CD4-positive, CD25-positive, alpha-beta regulatory T cell (primary cell): ENCODE data around the gene MAT2A. TPM values are rescaled to one million over a fixed set of nuclear protein-coding genes. Genes with fewer than 3 reads are reported as not detected.

Source experiments
- ATAC-seq, 2 donors: fragments of 150-1000 bp; cut with Tn5 transposase; one replicate each; pipeline ENCODE4 v1.10.0; 2021; ENCODE audit warnings: low read depth in 2 of 2, moderate number of reproducible peaks in 2 of 2, moderate library complexity in 1 of 2
- DNase-seq, 3 donors: peaks; one replicate each; pipeline versions ENCODE4 v3.0.0 to v3.0.0-alpha.2; 2012 to 2022; ENCODE audit warnings: mixed read lengths in 1 of 3
- H3K27ac ChIP-seq: one replicate; pipeline ENCODE4 v1.7.0; 2013; ENCODE audit warnings: mild to moderate bottlenecking, low read length; ENCODE audit not compliant: insufficient read depth, poor library complexity, severe bottlenecking
- H3K27me3 ChIP-seq: one replicate; pipeline ENCODE4 v1.7.0; 2013; ENCODE audit warnings: low read length; ENCODE audit not compliant: control insufficient read depth, insufficient read depth
- H3K36me3 ChIP-seq: one replicate; pipeline ENCODE4 v1.7.0; 2013; ENCODE audit warnings: mild to moderate bottlenecking, low read length, moderate library complexity; ENCODE audit not compliant: control insufficient read depth, insufficient read depth
- H3K4me1 ChIP-seq: 2 replicates; pipeline ENCODE4 v1.7.0; 2013; ENCODE audit warnings: mild to moderate bottlenecking, low read length; ENCODE audit not compliant: insufficient read depth, control insufficient read depth, poor library complexity, severe bottlenecking
- H3K4me3 ChIP-seq: one replicate; pipeline ENCODE4 v1.7.0; 2013; ENCODE audit warnings: low read depth, mild to moderate bottlenecking, low read length, moderate library complexity
- H3K9me3 ChIP-seq, 2 experiments: 1 replicate in 1 of 2; 2 replicates in 1 of 2; pipeline ENCODE4 v1.7.0; 2013; ENCODE audit warnings: low read length in 2 of 2, mild to moderate bottlenecking in 1 of 2, moderate library complexity in 1 of 2; ENCODE audit not compliant: control insufficient read depth in 2 of 2
- H3K27ac Mint-ChIP-seq, 3 donors: one replicate each; pipeline ENCODE4 v1.8.0; 2020 to 2022; ENCODE audit warnings: mild to moderate bottlenecking in 3 of 3, mixed read lengths in 3 of 3, moderate library complexity in 2 of 3
- H3K27me3 Mint-ChIP-seq: one replicate; pipeline ENCODE4 v1.8.0; 2022; ENCODE audit warnings: mild to moderate bottlenecking, mixed read lengths
- H3K36me3 Mint-ChIP-seq: one replicate; pipeline ENCODE4 v1.8.0; 2020; ENCODE audit warnings: mixed read lengths
- H3K4me1 Mint-ChIP-seq, 4 donors: one replicate each; pipeline ENCODE4 v1.8.0; 2020 to 2022; ENCODE audit warnings: mixed read lengths in 4 of 4, mild to moderate bottlenecking in 1 of 4
- H3K4me3 Mint-ChIP-seq, 4 donors: one replicate each; pipeline ENCODE4 v1.8.0; 2020 to 2022; ENCODE audit warnings: mild to moderate bottlenecking in 4 of 4, mixed read lengths in 4 of 4, moderate library complexity in 3 of 4
- H3K9me3 Mint-ChIP-seq, 7 donors: one replicate each; pipeline ENCODE4 v1.8.0; 2020 to 2022; ENCODE audit warnings: mixed read lengths in 7 of 7, mild to moderate bottlenecking in 3 of 7, moderate library complexity in 2 of 7
- polyA plus RNA-seq, 4 donors: library from polyadenylated mRNA; unstranded; fragments of 300-500 nt; fragmentation: Illumina TruSeq; gene quantifications; one replicate each; pipeline ENCODE4 v1.2.3, GENCODE V29; 2021
- total RNA-seq: library from RNA; stranded (reverse); gene quantifications from one replicate; pipeline ENCODE4 v1.2.3, GENCODE V29; 2022

The MAT2A gene
- total and polyA plus RNA-seq, 5 donors from 2014 or later: 82.2 to 141 (median 109) TPM

- Mint-ChIP-seq H3K9me3 (no peaks in the 10 kb centered on the region), H3K27me3 (no peaks in the 10 kb centered on the region), H3K36me3 (peaks cover 34% of the 10 kb centered on the region), H3K27ac (no peak overlapping the region), H3K4me1 (peaks cover 3 to 28% (median 19%) of the 10 kb centered on the region in 4 donors), H3K4me3 (no peak overlapping the region)
- H3K27ac ChIP-seq: no peak overlapping the region
- H3K27me3 ChIP-seq: no peaks in the 10 kb centered on the region
- ATAC-seq (no peak), DNase-seq (no peak)
- H3K4me3 ChIP-seq: no peak overlapping the region
- H3K4me1 ChIP-seq: peaks cover 9% of the 10 kb centered on the region
- no peaks in the 10 kb centered on the region for H3K9me3 ChIP-seq
- H3K36me3 ChIP-seq: peaks cover 65% of the 10 kb centered on the region
These were observed 6.8 kb downstream of the MAT2A start for GRCh38 chr2:85545780-85546240.

GRCh38 chr2:85547089-85547858 is 8.3 kb downstream of the MAT2A start:
- ATAC-seq: no peak
- no peak for DNase-seq
- Mint-ChIP-seq H3K27ac (peak overlapping the region in 1 of 3 donors; percentile 32), H3K4me1 (peaks cover 0 to 17% (median 12%) of the 10 kb centered on the region in 4 donors), H3K36me3 (peaks cover 37% of the 10 kb centered on the region), H3K27me3 (no peaks in the 10 kb centered on the region), H3K4me3 (no peak overlapping the region), H3K9me3 (no peaks in the 10 kb centered on the region)
- peaks cover 60% of the 10 kb centered on the region for H3K36me3 ChIP-seq
- no peak overlapping the region for H3K27ac ChIP-seq
- no peak overlapping the region for H3K4me3 ChIP-seq
- no peaks in the 10 kb centered on the region for H3K27me3 ChIP-seq
- H3K9me3 ChIP-seq: no peaks in the 10 kb centered on the region
- H3K4me1 ChIP-seq: no peaks in the 10 kb centered on the region

- Histone ChIP-seq H3K4me1 (no peaks in the 10 kb centered on the region), H3K27ac (no peak overlapping the region), H3K9me3 (no peaks in the 10 kb centered on the region), H3K4me3 (no peak overlapping the region), H3K36me3 (peaks cover 57% of the 10 kb centered on the region), H3K27me3 (no peaks in the 10 kb centered on the region)
- DNase-seq (no peak), ATAC-seq (no peak)
- Mint-ChIP-seq H3K4me1 (peaks cover 0 to 10% (median 7%) of the 10 kb centered on the region in 4 donors), H3K36me3 (peaks cover 33% of the 10 kb centered on the region), H3K9me3 (no peaks in the 10 kb centered on the region), H3K27ac (peak overlapping the region in 2 of 3 donors; percentile 26 to 32), H3K27me3 (no peaks in the 10 kb centered on the region), H3K4me3 (no peak overlapping the region)
These were observed 9.1 kb downstream of the MAT2A start for GRCh38 chr2:85547859-85548607.

- H3K4me3 ChIP-seq: no peak overlapping the region
- Mint-ChIP-seq H3K4me3 (no peak overlapping the region), H3K36me3 (peaks cover 29% of the 10 kb centered on the region), H3K27me3 (no peaks in the 10 kb centered on the region), H3K9me3 (no peaks in the 10 kb centered on the region), H3K27ac (peak overlapping the region in 1 of 3 donors; percentile 26), H3K4me1 (peaks cover 0 to 8% (median 6%) of the 10 kb centered on the region in 4 donors)
- no peaks in the 10 kb centered on the region for H3K9me3 ChIP-seq
- H3K27ac ChIP-seq: no peak overlapping the region
- DNase-seq (no peak), ATAC-seq (no peak)
- no peaks in the 10 kb centered on the region for H3K27me3 ChIP-seq
- H3K36me3 ChIP-seq: peaks cover 52% of the 10 kb centered on the region
- H3K4me1 ChIP-seq: no peaks in the 10 kb centered on the region
These were observed 9.6 kb downstream of the MAT2A start for GRCh38 chr2:85548608-85548900.

- H3K4me1 Mint-ChIP-seq: peaks cover 0 to 8% (median 5%) of the 10 kb centered on the region in 4 donors
- no peaks in the 10 kb centered on the region for H3K4me1 ChIP-seq
- peaks cover 51% of the 10 kb centered on the region for H3K36me3 ChIP-seq
- H3K4me3 ChIP-seq: no peak overlapping the region
- no peak overlapping the region for H3K4me3 Mint-ChIP-seq
- no peaks in the 10 kb centered on the region for H3K27me3 ChIP-seq
- no peaks in the 10 kb centered on the region for H3K9me3 ChIP-seq
- no peak overlapping the region for H3K27ac Mint-ChIP-seq
- H3K27ac ChIP-seq: no peak overlapping the region
- DNase-seq (no peak), ATAC-seq (no peak)
- no peaks in the 10 kb centered on the region for H3K9me3 Mint-ChIP-seq
- no peaks in the 10 kb centered on the region for H3K27me3 Mint-ChIP-seq
- H3K36me3 Mint-ChIP-seq: peaks cover 25% of the 10 kb centered on the region
These were observed 10.1 kb downstream of the MAT2A start for GRCh38 chr2:85549095-85549494.

- Mint-ChIP-seq H3K9me3 (no peaks in the 10 kb centered on the region), H3K36me3 (peaks cover 24% of the 10 kb centered on the region), H3K27me3 (no peaks in the 10 kb centered on the region), H3K4me1 (peaks cover 0 to 8% (median 4%) of the 10 kb centered on the region in 4 donors), H3K4me3 (no peak overlapping the region), H3K27ac (no peak overlapping the region)
- Histone ChIP-seq H3K4me3 (no peak overlapping the region), H3K4me1 (no peaks in the 10 kb centered on the region), H3K36me3 (peaks cover 51% of the 10 kb centered on the region), H3K27me3 (no peaks in the 10 kb centered on the region), H3K27ac (no peak overlapping the region), H3K9me3 (no peaks in the 10 kb centered on the region)
- no peak for DNase-seq
- ATAC-seq: no peak
These were observed 10.9 kb downstream of the MAT2A start for GRCh38 chr2:85549826-85550225.

GRCh38 chr2:85550486-85550885 is 11.5 kb downstream of the MAT2A start:
- Histone ChIP-seq H3K9me3 (no peaks in the 10 kb centered on the region), H3K36me3 (peaks cover 50% of the 10 kb centered on the region), H3K4me3 (no peak overlapping the region), H3K27me3 (no peaks in the 10 kb centered on the region), H3K27ac (no peak overlapping the region), H3K4me1 (no peaks in the 10 kb centered on the region)
- no peak for DNase-seq
- Mint-ChIP-seq H3K27me3 (no peaks in the 10 kb centered on the region), H3K4me1 (peaks cover 0 to 8% (median 4%) of the 10 kb centered on the region in 4 donors), H3K9me3 (no peaks in the 10 kb centered on the region), H3K36me3 (peaks cover 24% of the 10 kb centered on the region), H3K4me3 (no peak overlapping the region), H3K27ac (no peak overlapping the region)
- ATAC-seq: no peak
